IMR-90 (cell line): Measurements from ENCODE around the gene BRCA1.

Experiments used
- CTCF ChIP-seq: conservative IDR thresholded peaks from 2 replicates; pipeline ENCODE4 v1.5.1; 2012; ENCODE audit warnings: mild to moderate bottlenecking, low read depth, low read length, improper control_type of control experiment
- RAD21 ChIP-seq: IDR thresholded peaks from 2 replicates; pipeline ENCODE4 v1.6.1; 2012; ENCODE audit warnings: low read length, improper control_type of control experiment

DNA sequence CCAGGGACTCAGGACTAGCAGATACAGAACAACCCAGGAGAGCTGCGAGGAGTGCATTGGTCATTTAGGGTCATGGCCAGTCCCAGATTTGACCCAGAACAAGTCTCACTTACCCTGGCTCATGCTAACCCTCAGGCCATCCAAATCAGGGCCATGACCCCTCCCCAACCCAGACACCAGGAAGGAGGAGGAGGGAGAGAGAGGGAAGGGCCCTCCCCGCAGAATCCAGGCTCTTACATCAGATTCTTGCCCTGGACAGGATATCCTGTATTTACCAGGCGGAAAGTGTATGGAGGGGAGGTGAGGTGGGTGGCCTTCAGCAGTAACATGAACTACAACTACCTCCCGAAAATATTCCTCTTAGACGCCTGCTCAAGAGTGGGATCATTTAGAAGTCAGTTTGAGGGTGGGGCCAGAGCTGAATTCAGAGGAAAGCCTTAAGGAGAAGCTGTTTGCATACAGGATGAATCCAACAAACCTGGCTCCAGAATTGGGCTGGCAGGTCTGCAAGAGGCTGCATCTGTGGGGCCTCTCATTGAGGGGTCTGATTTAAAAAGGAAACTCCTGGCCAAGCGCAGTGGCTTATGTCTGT lies 105.0 kb downstream of the BRCA1 start:
- TF ChIP-seq CTCF: no peak
- no peak for TF ChIP-seq RAD21
